GM23338 (cell line): ENCODE results near the gene ASTN1. TPM values are rescaled to one million over a fixed set of nuclear protein-coding genes. Genes with fewer than 3 reads are reported as not detected.

ENCODE experiments used
- ATAC-seq: fragments of 200-7000 bp; cut with Tn5 transposase; 3 replicates; pipeline ENCODE4 v1.9.1; 2020
- DNase-seq: peaks from one replicate; pipeline ENCODE4 v3.0.0-alpha.2; 2015; ENCODE audit warnings: low spot score
- H2AFZ ChIP-seq: fragments of 200-600 bp; sonication (generic); 2 replicates; pipeline ENCODE4 v1.8.0; 2016; ENCODE audit warnings: antibody characterized with exemption, mild to moderate bottlenecking, moderate library complexity
- H3F3A ChIP-seq: fragments of 200-600 bp; sonication (generic); replicated peaks from 2 replicates; pipeline ENCODE4 v1.8.0; 2017; ENCODE audit warnings: antibody characterized with exemption, mixed run types, low read depth
- H3K27ac ChIP-seq: fragments of 200-600 bp; sonication (generic); 2 replicates; pipeline ENCODE4 v1.6.1; 2016; ENCODE audit warnings: low read depth
- H3K27me3 ChIP-seq: fragments of 200-600 bp; sonication (generic); 2 replicates; pipeline ENCODE4 v1.8.0; 2016; ENCODE audit warnings: mild to moderate bottlenecking, mixed run types, moderate library complexity; ENCODE audit not compliant: insufficient read depth
- H3K36me3 ChIP-seq: fragments of 200-600 bp; sonication (generic); 2 replicates; pipeline ENCODE4 v1.8.0; 2016; ENCODE audit warnings: mild to moderate bottlenecking; ENCODE audit not compliant: insufficient read depth
- H3K4me1 ChIP-seq: fragments of 200-600 bp; sonication (generic); 2 replicates; pipeline ENCODE4 v1.8.0; 2016; ENCODE audit warnings: mild to moderate bottlenecking, moderate library complexity; ENCODE audit not compliant: insufficient read depth
- H3K4me2 ChIP-seq: fragments of 200-600 bp; sonication (generic); 2 replicates; pipeline ENCODE4 v1.7.1; 2017; ENCODE audit warnings: mixed run types
- H3K4me3 ChIP-seq: fragments of 200-600 bp; sonication (generic); 2 replicates; pipeline ENCODE4 v1.6.1; 2016; ENCODE audit warnings: mixed run types
- H3K79me2 ChIP-seq: fragments of 200-600 bp; sonication (generic); replicated peaks from 2 replicates; pipeline ENCODE4 v1.8.0; 2017; ENCODE audit warnings: mild to moderate bottlenecking; ENCODE audit not compliant: insufficient read depth
- H3K9me2 ChIP-seq: fragments of 200-600 bp; sonication (generic); 2 replicates; pipeline ENCODE4 v1.8.0; 2017; ENCODE audit not compliant: insufficient read depth
- H4K20me1 ChIP-seq: fragments of 200-600 bp; sonication (generic); replicated peaks from 2 replicates; pipeline ENCODE4 v1.8.0; 2017; ENCODE audit warnings: mild to moderate bottlenecking; ENCODE audit not compliant: insufficient read depth
- H3K27ac Mint-ChIP-seq: 2 replicates; pipeline ENCODE4 v1.8.0; 2020; ENCODE audit warnings: inconsistent platforms, mild to moderate bottlenecking, moderate library complexity, mixed read lengths
- H3K27me3 Mint-ChIP-seq: 3 replicates; pipeline ENCODE4 v1.8.0; 2022; ENCODE audit warnings: low read depth, mild to moderate bottlenecking, moderate library complexity, mixed read lengths, inconsistent platforms; ENCODE audit not compliant: insufficient read depth, poor library complexity
- H3K36me3 Mint-ChIP-seq: 3 replicates; pipeline ENCODE4 v1.8.0; 2021; ENCODE audit warnings: low read depth, mild to moderate bottlenecking, inconsistent platforms, moderate library complexity, mixed read lengths
- H3K4me1 Mint-ChIP-seq: 3 replicates; pipeline ENCODE4 v1.8.0; 2020; ENCODE audit warnings: mild to moderate bottlenecking, inconsistent platforms, mixed read lengths
- H3K4me3 Mint-ChIP-seq: 3 replicates; pipeline ENCODE4 v1.8.0; 2021; ENCODE audit warnings: moderate library complexity, mild to moderate bottlenecking, inconsistent platforms, mixed read lengths
- H3K9me3 Mint-ChIP-seq: 3 replicates; pipeline ENCODE4 v1.8.0; 2020; ENCODE audit warnings: moderate library complexity, mild to moderate bottlenecking, inconsistent platforms, mixed read lengths
- CTCF ChIP-seq, 2 experiments: fragments of 200-600 bp in 1 of 2; sonication (generic) in 1 of 2; conservative IDR thresholded peaks; 2 replicates each; pipeline versions ENCODE4 v1.5.1 to v1.6.1; 2016 to 2017; ENCODE audit warnings: antibody characterized with exemption in 2 of 2, low read depth in 2 of 2, mild to moderate bottlenecking in 2 of 2, moderate library complexity in 1 of 2
- POLR2AphosphoS5 ChIP-seq: IDR thresholded peaks from 2 replicates; pipeline ENCODE4 v1.6.1; 2016; ENCODE audit warnings: antibody characterized with exemption, low read depth
- ZNF331 ChIP-seq: fragments of 250-450 bp; sonication (Bioruptor Pico); IDR thresholded peaks from 2 replicates; pipeline ENCODE4 v1.5.0; 2020; ENCODE audit warnings: low read depth, mild to moderate bottlenecking, moderate library complexity
- ZNF462 ChIP-seq: fragments of 250-450 bp; sonication (Bioruptor Pico); IDR thresholded peaks from 2 replicates; pipeline ENCODE4 v1.5.0; 2020; ENCODE audit warnings: mild to moderate bottlenecking, moderate library complexity
- polyA plus RNA-seq: library from polyadenylated mRNA; unstranded; fragments of >200 nt; fragmentation: Nextera tagmentation; extraction: Ambion mirVana; gene quantifications from 2 replicates; pipeline ENCODE4 v1.2.1, GENCODE V29; 2016
- total RNA-seq: library from RNA; depleted of rRNA; stranded (reverse); fragments of >200 nt; shearing (Covaris generic); gene quantifications from 2 replicates; pipeline ENCODE4 v1.2.3, GENCODE V29; 2014

ASTN1 gene
- total and polyA plus RNA-seq, 2 experiments from 2014 or later = 2.0 to 5.2 TPM

GRCh38 chr1:177010211-177010825 lies 154.2 kb downstream of the ASTN1 start:
- no peak overlapping the region for H3K4me2 ChIP-seq
- no peak overlapping the region for H3K4me3 ChIP-seq
- DNase-seq = no peak
- ATAC-seq = no peak
- Mint-ChIP-seq H3K36me3 (no peaks in the 10 kb centered on the region), H3K27me3 (no peaks in the 10 kb centered on the region), H3K27ac (no peak overlapping the region), H3K9me3 (no peaks in the 10 kb centered on the region), H3K4me3 (no peak overlapping the region), H3K4me1 (peaks cover 3% of the 10 kb centered on the region; the same call in 1 of the 3 replicates)
- no peak overlapping the region for H3K27ac ChIP-seq
- no peaks in the 10 kb centered on the region for H3K79me2 ChIP-seq
- no peaks in the 10 kb centered on the region for H3K4me1 ChIP-seq
- H2AFZ ChIP-seq = no peak overlapping the region
- no peaks in the 10 kb centered on the region for H3F3A ChIP-seq
- no peaks in the 10 kb centered on the region for H3K27me3 ChIP-seq
- H3K36me3 ChIP-seq = no peaks in the 10 kb centered on the region
- no peaks in the 10 kb centered on the region for H4K20me1 ChIP-seq
- H3K9me2 ChIP-seq = no peaks in the 10 kb centered on the region
- TF ChIP-seq POLR2AphosphoS5 (no peak), ZNF462 (no peak), ZNF331 (CRISPR knock-in tag) (no peak), CTCF (conservative IDR thresholded peaks at IDR 0.05; ENCODE audit: low read depth in 2 of 2) (no peak)
